CD4-positive, alpha-beta T cell treated with Interferon alpha-2 for 1 hour (primary cell): ENCODE measurements around the gene MS4A15.
"Not testable (repeated sequence)": the region's sequence is repeated elsewhere in the genome, so short reads cannot be mapped to it uniquely, and the experiment has no call there.

Experiments used
- DNase-seq, 2 donors: peaks; one replicate each; pipeline ENCODE4 v3.0.0-alpha.2; 2020 to 2022

The MS4A15 gene, protein sequence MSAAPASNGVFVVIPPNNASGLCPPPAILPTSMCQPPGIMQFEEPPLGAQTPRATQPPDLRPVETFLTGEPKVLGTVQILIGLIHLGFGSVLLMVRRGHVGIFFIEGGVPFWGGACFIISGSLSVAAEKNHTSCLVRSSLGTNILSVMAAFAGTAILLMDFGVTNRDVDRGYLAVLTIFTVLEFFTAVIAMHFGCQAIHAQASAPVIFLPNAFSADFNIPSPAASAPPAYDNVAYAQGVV

DNA sequence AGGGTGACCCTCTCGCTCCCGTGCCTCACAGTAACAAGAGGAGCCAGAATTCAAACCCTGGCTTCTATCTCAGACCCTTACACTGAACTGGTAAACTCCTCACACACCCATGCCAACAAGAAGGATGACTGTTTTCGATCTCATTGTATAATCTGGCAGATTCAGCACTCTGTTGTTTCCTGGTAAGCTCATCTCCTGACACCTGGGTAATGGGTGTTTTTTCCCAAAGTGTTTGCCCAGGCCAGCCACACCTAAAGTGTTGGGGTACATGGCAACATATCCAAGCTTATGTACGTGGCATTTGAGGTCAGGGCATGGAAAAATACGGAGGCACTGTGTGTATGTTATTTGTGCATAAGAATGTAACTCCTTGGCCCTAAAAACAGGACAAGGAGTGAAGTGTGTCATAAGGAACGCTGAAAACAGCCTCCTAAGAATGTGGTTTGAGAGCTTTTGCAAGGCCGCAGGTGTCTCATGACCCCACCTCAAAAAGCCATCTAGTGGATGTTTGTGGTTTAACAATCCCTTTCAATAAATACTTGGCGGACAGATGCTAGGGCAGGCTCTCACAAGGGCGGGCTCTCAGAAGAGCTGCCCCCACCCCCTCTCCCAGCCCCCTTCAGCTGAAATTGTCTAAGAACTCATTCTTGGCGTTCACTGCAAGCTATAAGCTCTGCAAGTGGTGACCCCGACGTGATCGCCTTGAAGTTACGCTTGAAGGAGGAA lies at the start of gene MS4A15:
Gene MS4A15, plus strand, starts transcription at position 561 of the 726 bp plus-strand sequence. CDS start 6,867 bp downstream, outside the sequence.
- DNase-seq: peak in 1 of 2 donors; percentile 1

DNA sequence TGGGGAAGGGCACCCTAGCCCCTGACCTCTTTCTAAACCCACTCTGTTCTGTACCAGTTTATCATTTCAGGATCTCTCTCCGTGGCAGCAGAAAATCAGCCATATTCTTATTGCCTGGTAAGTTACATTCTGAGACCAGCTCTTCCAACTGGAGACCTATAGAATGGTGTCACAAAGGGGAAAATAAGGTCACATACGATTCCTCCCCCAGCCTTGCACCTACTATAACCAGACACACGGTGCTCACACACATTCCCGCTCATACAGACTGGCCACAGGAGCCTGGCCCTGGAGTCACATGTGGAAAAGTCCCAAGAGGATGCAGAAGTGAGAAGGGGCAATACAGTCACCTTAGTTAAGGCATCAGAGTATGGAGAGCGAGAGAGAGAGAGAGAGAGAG lies 49.7 kb upstream of the MS4A15 start:
- no peak for DNase-seq

DNA sequence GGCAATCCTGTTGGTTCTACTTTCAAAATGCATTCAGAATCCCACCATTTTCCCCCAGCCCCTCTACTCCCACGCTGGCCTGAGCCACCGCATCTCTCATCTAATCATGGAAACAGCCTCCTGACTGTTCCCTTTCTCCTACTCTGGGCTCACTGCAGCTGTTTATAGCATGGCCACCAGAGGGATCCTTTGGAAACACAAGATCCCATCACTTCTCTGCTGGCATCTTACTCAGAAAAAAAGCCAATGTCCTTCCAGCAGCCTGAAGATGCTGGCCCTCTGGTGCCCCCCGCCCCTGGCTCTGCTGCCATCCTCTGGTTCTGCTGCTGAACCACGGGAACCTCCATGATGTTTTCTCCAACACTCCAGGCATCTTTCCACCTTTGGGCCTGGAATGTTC lies 46.2 kb upstream of the MS4A15 start:
- DNase-seq: no peak

DNA sequence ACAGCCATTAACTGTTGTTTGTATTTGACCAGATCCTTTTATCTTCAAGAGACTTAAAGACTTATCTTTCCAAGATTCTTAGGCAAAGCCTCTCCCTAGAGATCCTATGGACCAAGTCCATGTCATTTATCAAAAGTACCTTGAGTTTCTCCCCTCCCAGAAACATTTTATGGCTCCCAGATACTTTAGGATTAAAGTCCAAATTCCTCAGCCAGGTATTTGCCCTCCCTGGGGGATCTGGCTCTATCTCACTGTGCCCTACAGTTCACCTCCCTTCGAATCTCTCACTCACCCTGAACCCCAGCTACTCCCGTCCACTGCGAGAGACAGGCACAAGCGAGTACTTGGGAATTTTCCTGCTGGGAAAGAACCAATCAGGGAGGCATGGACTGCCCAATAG lies 45.4 kb upstream of the MS4A15 start:
- no peak for DNase-seq

DNA sequence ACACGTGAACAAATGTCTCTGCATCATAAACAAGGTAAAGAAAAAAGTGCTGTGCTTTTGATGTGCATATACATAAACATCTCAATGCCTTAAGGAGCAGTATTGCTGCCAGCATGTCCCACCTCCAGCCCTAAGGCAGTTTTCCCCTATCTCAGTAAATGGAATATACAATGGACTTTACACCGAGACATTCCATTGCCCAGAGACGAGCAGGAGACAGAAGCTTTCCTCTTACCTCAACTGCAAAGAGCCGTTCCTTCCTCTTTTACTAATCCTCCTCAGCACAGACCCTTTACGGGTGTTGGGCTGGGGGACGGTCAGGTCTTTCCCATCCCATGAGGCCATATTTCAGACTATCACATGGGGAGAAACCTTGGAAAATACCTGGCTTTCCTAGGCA lies 43.2 kb upstream of the MS4A15 start:
- DNase-seq: not testable (repeated sequence)

DNA sequence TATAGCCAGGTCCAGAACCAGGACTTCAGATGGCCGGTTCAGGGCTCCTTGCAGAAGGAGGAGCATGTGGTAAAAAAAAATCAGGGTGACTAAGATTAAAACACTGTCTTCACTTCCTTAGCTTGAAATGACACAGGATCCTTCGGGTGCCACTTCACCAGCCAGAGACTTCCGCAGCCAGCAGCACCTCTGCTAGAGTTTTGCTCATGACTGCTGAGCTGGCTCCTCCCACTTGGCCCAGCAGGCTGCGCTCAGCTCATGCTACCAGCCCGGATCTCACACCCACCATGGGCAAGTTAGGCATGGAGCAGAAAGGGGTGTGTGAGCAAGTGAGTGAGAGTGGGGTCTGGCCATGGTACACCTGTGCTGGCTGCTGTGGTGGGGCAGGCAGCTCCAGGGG lies 38.7 kb upstream of the MS4A15 start:
- peak; percentile 2 to 27 for DNase-seq

DNA sequence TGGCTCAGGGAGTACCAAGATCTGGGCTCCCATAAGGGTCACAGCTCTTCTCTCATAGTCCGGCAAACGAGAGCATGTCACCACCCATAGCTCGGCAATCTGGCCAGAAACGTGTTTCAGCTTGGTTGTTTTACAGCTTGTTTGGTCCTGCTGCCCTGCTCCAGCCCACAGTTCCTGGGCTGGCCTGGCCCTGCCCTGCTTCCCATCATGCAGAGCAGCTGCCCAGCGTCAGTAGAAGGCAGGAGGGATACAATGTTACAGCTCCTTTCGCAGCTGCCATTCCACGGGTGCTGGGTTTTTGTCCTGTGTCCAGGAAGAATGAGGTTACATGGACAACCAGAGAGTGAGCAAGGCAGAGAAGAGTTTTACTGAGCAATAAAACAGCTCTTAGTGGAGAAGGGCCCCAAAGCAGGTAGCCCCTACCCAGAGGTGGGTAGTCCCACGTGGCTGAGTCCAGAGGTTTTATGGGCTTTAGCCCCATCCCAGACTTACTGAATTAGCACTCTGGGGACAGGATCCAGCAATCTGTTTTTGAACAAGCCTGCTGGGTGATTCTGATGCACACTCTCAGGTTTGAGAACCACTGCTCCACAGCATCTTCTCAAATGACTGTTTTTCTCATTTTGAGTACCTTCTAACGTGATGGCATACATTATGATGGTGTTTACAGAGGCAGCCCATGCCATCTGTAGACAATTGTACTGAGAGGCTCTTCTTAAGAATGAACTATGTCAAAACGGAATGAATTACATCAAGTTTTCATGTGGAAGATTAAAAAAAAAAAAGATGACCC lies 37.9 kb upstream of the MS4A15 start:
- no peak for DNase-seq

DNA sequence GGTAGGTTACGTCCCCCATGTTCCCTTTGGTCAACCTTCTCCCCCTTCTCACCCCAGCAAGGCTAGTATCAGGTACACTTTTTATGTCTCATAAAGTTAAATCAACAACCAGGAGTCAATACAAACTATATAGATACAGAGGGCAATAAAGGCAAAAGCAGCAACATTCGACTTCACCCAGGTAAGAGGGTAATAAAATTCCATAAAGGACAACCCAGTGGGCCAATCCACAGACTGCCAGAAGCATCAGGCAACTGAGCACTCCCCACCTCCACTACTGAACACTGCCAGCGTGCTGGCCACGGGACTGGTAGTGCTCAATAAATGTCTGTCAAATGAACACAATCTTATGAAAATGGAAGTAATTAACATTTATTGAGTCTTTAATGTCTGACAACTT lies 37.3 kb upstream of the MS4A15 start:
- no peak for DNase-seq

DNA sequence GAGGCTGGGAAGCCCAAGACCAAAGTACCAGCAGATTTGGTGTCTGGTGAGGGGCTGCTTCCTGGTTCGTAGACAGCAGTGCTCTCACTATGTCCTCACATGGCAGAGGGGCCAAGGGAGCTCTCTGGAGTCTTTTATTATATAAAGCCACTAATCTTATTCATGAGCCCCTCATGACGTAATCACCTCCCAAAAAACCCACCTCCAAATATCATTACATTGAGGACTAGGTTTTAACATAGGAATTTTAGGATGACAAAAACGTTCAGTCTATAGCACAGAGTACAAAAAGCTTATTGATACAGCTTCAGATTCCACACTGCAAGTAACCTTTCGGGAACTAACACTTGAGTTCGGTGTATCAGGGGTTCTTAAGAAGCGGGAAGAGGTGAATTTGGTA lies 36.2 kb upstream of the MS4A15 start:
- DNase-seq: no peak

DNA sequence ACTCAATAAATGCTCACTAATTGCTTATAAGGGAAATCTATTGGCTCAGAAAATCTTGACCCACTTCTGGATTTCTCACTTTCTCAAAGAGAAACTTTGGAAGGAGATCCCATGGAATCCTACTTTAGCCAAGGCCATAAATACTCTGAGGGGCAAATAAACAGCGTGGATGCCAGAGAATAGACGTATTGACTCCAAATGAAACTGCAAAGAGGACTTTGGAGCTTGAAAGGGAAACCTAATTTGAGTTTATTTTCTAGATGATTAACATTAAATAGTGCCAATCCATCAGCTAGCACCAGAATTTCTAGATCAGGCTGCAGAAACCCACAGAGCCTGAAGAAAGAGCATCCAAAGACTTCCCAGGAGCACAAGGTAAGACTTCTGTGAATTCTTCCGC lies 32.2 kb upstream of the MS4A15 start, which contains the start of gene MS4A18:
Gene MS4A18, plus strand, starts transcription at position 301 of the 400 bp plus-strand sequence.
- no peak for DNase-seq

DNA sequence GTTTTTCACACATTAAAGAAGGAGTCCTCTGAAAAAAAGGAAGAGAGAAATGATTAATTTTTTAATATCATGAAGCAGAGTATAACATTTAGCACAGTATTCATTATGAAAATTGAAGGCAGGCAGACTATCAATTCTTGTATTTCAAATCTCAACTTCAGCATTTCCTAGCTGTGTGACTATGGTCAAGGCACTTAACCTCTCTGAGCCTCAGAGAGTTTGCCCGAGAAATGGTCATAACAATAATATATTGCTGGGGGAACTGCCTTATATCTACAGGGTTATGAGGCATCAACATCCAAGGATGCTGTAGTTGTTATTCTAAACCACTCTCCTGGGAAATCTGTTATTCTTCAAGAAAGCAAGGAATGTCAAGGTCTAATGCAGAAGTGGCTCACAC lies 31.1 kb upstream of the MS4A15 start:
- no peak for DNase-seq

DNA sequence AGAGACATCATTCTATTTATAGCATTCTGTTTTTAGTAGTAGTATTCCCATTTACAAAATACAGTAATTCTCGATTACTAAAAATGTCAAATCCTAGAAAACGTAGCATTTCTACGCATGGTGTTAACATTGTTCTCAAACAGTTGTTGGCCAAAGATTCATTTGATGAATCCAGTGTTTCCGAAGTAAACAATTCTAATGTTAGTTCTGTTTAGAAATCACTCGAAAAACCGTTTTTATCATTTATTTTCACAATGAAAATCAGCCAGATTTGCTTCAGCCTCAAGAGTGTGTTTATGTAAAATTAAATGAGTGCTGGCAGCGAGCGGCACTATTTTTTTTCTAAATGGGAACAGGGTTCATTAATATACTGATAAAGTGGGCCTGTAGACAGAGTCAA lies 25.1 kb upstream of the MS4A15 start:
- no peak for DNase-seq

DNA sequence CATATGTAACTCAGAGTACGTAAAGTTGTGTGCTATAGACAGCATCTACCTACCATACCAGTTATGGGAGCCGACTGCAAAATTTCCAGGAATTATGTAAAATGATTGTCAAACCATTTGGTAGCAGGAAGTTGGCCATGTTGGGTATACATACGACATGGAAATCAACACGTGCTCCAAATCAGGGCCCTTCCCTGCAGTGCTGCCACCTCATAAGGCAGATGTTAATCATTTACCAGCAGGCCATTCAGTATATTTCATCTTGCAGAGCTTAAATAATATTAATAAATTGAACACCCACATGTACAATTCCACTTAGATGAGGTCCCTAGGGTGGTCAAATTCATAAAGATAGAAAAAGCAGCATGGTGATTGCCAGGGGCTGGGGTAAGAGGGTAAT lies 22.4 kb upstream of the MS4A15 start:
- DNase-seq: no peak

DNA sequence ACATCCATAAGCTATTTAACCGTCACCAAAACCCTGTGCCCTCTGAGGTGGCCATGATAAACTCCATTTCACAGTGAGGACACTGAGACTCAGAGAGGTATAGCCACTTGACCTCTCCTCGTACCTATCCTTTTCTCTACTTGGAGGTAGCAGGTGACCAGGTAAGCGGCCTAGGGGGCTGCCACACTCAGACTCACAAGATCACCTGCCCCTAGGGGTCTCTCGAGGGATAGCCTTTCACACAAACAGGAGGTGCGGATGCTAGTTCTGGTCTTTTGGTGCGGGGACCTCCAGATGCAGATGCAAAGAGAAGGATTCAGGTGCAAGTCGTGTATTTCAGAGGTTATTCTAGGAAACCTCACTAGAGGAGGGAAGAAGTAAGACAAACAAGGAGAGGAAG lies 17.6 kb upstream of the MS4A15 start:
- no peak for DNase-seq

DNA sequence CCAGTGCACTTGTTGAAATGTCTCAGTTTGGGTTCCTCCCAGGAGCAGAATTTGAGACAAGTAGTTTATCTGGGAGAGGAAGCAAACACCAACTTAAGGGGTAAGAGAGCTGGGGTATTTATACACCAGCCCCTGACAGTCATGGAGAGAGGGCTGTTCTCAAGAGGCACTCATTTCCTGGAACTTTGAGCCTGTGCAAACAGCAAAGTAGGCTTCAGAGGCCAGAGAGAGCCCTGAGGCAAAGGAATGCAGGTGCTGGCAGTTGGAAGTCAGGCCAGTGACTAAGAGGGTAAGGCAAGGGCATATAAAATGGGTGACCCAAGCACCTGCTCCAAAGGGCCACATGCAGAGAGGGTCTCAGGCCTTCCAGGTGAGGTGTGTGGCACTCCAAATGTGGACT lies 16.1 kb upstream of the MS4A15 start:
- no peak for DNase-seq

DNA sequence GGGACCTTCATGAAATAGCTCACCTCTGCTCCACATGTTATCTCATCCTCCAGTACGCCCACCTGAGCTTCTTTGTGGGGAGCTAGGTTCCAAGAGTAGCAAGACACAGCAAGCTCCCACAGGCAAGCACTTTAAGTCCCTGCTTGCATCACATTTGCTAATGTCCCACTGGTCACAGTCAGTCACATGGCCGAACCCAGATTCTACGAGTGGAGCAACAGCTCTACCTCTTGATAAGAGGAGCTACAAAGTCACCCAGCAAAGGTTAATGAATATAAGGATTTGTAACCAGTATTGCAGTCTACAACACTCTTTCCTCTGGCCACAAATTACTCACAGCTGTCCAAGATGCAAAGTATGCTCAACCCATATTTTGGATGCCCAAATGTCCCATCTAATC lies 15.2 kb upstream of the MS4A15 start:
- DNase-seq: no peak

DNA sequence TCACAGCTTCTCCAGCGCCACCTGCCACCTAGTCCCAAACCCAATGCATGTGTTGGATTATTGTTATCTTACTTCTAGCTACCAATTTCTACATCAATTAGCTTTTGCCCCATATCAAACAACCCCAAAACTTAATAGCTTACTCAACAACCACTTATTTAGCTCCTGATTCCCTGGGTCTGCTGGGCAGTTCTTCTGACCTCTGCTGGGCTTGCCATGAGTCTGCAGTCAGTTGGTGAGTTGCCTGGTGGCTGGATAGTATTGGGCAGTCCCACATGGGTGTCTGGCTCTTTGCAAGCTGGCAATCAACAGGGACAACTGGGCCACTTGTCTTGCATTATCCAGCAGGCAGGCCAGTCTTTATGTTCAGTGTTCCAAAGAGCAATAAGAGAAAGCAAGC lies 13.6 kb upstream of the MS4A15 start:
- DNase-seq: no peak

DNA sequence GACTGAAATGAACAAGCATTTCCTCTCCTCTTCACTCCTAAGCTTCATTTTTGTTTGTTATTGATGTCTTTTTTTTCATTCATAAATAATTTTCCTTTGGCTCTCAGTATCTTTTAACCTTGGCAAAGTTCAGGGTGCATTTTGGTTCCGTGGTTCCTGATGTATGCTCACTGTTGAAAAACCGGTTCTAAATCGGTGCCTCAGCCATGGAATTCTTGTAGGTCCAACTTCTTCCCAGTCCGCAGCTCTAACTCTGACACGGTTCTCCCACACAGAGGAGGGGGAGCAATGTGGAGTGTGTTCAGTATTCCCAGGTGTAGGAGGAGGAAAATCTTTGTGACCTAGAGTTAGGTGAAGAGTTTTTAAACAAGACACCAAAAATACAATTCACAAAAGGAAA lies 12.6 kb upstream of the MS4A15 start:
- DNase-seq: no peak

DNA sequence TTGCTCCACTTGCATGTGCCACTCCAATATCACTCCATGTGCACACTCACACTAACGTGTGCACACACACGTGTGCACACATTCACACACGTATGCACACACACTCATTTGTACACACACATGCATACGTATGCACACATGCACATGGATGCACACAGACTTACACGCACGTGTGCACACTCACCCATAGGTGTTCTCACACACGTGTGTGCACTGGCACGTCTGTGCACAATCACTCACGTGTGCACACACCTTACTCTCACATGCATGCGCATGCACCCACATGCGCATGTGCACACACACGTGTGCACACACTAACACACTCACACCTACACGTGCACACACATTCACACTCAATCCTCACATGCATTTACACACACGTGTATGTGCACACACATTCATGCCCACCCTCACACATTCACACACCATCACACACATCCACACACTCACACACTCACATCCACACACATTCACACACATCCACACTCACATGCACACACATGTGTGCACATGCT lies 9.3 kb upstream of the MS4A15 start:
- DNase-seq: no peak

DNA sequence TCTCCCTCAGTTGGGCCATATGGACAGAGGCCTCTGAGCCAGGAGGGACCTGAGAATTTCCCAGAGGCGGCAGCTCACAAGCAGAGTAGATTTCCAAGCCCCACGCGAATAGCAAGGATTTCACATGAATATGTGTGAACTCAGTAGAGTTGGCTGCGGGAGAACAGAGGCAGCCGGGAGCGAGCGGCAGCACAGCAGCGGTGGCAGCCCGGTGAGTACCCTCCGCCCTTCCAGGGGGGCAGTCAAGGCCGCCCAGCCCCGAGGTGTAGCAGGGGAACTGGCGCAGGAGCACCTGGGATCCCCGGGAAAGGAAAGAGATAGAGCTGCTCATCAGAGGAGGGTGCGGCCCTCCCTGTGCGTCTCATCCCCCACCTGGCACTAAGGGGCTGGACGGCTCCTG lies 8.4 kb upstream of the MS4A15 start:
- DNase-seq: no peak

DNA sequence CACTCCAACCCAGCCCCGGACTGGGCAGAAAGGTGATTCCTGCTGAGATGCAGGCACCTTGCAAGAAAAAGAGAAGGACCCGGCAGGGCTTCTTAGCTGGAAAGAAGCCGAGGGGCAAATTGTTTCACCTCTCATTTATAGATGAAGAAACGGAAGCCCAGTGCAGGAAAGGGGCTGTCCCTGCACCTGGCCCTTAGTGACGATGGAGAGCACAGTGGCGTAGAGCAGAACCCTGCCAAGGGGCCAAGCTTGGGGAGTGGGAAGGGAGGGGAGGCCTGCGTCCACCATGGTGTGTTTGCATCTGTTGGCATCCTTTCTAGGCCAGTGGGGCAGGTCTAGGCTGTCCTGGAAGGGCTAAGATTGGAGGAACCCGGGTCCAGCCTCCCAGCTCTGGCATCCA lies 7.8 kb upstream of the MS4A15 start:
- no peak for DNase-seq

DNA sequence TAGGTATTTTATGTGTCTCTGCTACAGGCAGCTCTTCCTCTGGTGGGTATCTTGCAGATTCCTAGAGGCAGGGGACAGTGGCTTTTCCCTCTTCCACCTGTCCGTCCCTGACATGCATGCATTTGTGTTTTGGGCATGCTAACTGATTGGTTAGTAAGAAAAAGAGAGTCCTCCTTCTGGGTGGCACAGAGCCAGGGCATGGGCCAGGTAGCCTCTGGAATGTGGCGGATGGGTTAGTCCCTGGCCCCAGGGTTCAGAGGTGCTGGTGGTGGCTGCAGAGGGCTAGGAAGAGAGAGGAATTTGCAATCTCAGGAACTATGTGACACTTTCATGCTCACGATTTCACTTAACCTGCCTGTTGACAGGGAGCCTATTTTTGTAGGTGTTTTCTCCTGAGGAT lies 5.8 kb upstream of the MS4A15 start:
- DNase-seq: no peak

DNA sequence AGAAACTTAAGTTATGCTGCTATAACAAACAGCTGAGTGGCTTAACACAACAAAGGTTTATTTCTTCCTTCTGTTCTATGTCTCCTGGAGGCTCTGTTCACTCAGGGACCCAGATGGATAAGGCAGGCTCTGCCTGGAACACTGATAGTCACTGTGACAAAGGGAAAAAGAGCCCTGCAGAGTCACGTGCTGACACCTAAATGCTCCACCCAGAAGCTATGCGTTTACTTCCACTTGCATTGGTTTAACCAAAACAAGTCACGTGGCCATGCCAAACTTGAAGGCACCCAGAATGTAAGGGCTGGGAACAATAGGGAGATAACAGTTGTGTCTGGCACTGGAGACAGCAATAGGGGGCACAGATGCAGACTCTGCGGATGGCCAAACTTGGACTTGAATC lies 3.4 kb upstream of the MS4A15 start:
- DNase-seq: no peak

DNA sequence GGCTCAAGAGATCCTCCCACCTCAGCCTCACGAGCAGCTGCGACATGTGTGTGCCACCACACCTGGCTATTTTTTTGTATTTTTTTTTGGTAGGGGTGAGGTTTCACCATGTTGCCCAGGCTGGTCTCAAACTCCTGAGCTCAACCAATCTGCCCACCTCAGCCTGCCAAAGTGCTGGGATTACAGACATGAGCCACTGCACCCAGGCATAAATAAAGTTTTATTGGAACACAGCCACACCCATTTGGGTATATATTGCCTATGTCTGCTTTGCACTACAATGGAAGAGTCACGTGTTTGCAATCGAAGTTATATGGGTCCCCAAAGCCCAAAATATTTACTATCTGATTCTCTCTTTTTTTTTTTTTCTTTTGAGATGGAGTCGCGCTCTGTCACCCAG lies 1.8 kb upstream of the MS4A15 start:
- DNase-seq: no peak
